Activated T-cell treated with anti-CD3 and anti-CD28 coated beads, Interleukin-2, amount 50 U/mL, for 24 hours (primary cell): ENCODE results near the gene FUBP3.

Experiments used
- DNase-seq: peaks from one replicate; pipeline ENCODE4 v3.0.0-alpha.2; 2020
- H3K27ac Mint-ChIP-seq: 2 replicates; pipeline ENCODE4 v1.8.0; 2020; ENCODE audit warnings: mild to moderate bottlenecking, mixed read lengths
- H3K27me3 Mint-ChIP-seq: 2 replicates; pipeline ENCODE4 v1.8.0; 2020; ENCODE audit warnings: mixed read lengths
- H3K36me3 Mint-ChIP-seq: 2 replicates; pipeline ENCODE4 v1.8.0; 2020; ENCODE audit warnings: low read depth, mixed read lengths
- H3K4me1 Mint-ChIP-seq: 2 replicates; pipeline ENCODE4 v1.8.0; 2020; ENCODE audit warnings: low read depth, mixed read lengths
- H3K4me3 Mint-ChIP-seq: 2 replicates; pipeline ENCODE4 v1.8.0; 2020; ENCODE audit warnings: mild to moderate bottlenecking, moderate library complexity, mixed read lengths
- H3K9me3 Mint-ChIP-seq: 2 replicates; pipeline ENCODE4 v1.8.0; 2020; ENCODE audit warnings: mixed read lengths

Gene FUBP3

DNA sequence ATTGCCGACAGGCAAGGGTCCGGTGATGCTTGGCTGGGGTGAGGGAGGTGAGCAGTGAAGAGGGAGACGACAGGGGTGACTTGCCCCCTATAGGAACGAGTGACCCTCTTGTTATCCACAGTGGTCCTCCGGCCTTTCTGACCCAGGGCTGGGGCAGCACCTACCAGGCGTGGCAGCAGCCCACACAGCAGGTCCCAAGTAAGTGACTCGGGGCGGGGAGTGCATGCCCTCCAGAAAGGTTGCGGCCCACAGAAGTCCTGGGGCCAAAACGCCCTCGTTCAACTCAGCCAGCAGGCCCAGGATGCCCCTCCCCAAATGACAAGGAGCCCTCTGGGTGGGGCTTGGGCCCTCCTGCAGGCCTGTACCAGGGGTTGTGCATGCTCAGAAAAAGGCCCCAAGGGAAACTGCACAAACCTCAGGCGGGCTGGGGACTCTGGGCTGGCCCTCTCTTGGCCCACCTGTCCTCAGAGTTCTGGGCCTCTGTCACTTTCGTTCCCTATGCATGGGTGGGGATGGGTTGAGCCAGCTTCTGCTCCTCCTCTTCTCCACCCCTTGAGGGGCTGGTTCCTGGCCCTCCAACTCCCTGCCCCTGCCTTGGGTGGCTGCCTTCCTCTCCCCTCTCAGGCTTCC, 52.8 kb downstream of the FUBP3 start:
- no peak overlapping the region for H3K4me3 Mint-ChIP-seq
- DNase-seq = peak; percentile 18
- no peaks in the 10 kb centered on the region for H3K9me3 Mint-ChIP-seq
- H3K27me3 Mint-ChIP-seq = no peaks in the 10 kb centered on the region
- H3K36me3 Mint-ChIP-seq = peaks cover 89% of the 10 kb centered on the region
- peak overlapping the region; percentile 18 for H3K27ac Mint-ChIP-seq
- no peaks in the 10 kb centered on the region for H3K4me1 Mint-ChIP-seq

DNA sequence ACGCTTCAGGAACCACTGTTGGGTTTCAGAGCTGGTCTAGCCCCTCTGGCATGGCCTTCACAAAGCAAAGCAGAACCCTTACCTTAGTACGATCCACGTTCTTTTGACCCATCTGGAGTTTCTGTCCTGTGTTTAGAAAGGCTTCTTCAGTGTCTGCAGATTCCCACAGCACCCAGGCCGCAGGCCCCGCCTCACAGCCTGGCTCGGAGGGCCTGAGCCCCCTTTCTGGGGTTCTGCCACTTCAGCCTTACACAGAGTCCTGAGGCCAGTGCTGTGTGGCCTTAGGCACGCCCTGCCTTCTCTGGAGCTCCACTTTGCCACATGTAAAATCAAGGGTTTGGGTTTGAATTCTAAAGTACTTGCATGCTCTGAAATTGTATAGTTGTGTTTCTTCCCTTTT, 53.5 kb downstream of the FUBP3 start:
- H3K27me3 Mint-ChIP-seq = no peaks in the 10 kb centered on the region
- peaks cover 85% of the 10 kb centered on the region for H3K36me3 Mint-ChIP-seq
- no peaks in the 10 kb centered on the region for H3K9me3 Mint-ChIP-seq
- no peak overlapping the region for H3K4me3 Mint-ChIP-seq
- H3K27ac Mint-ChIP-seq = no peak overlapping the region
- DNase-seq = peak; percentile 22
- H3K4me1 Mint-ChIP-seq = no peaks in the 10 kb centered on the region

DNA sequence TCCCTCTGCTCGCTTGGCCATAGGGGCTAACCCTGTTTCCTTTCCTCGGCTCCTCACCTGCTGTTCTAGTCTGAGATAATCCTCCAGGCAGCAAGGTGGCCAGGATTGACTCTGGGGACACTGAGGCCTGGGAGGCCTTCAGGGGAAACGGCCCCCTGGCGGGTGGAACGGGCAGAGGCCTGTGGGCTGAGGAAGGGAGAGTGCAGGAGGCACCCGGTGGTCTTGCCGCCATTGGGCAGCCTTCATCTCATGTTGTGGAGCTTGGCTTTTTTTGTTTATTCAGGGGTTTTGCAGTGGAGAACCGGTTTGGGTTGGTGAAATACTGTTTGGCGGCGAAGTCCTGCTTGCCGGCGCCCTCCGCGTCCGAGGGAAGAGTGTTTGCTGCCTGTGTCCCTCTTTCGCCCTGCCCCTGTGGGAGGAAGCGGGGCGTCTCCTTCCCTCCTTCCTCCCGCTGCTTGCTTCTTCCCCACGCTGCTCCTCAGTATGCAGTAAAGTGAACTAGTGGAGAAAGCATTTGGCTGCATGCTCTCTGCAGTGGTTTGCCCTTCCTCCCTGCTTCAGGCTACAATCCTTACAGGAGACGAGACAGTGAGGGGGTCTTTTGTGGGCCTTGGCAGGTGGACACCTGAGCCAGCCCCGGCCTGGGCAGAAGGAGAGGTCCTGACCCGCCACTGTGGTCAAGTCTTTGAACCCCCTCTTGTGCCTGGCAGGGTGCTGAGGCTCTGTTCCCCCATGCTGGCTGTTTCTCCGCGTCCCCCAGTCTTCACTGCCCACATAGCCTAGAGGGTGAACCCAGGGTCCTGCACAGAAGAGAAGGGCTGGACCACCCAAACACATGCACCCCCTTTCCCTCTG, 54.2 kb downstream of the FUBP3 start:
- H3K4me1 Mint-ChIP-seq = no peaks in the 10 kb centered on the region
- peaks cover 86% of the 10 kb centered on the region for H3K36me3 Mint-ChIP-seq
- no peaks in the 10 kb centered on the region for H3K27me3 Mint-ChIP-seq
- H3K4me3 Mint-ChIP-seq = no peak overlapping the region
- no peak overlapping the region for H3K27ac Mint-ChIP-seq
- no peaks in the 10 kb centered on the region for H3K9me3 Mint-ChIP-seq
- peak; percentile 12 for DNase-seq

DNA sequence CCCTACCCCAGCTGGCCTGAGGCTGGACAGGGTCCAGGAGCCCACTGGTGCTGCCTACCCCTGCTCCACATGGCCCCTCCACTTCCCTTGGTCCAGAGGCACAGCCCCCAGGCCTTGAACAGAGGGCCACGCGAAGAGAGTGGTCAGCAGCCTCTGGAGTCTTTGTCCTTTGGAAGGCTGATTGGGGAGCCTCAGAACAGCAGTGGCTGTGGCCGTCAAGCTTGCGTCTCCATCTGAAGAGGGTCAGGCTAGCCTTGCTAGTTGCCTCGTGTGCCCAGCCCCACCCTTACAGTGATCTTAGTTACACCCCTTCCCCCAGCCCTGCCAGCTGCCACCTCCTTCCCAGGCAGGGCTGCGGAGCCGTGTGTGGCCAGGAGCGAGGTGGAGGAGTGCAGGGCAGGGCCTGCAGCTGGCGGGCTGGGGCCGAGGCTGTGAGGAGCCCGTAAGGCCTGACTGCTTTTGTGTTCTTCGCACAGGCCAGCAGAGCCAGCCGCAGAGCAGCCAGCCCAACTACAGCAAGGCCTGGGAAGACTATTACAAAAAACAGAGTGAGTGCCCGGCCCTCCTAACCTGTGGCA, 54.9 kb downstream of the FUBP3 start:
- Mint-ChIP-seq H3K27me3 (no peaks in the 10 kb centered on the region), H3K9me3 (no peaks in the 10 kb centered on the region), H3K36me3 (peaks cover 89% of the 10 kb centered on the region), H3K4me1 (no peaks in the 10 kb centered on the region), H3K27ac (no peak overlapping the region), H3K4me3 (no peak overlapping the region)
- DNase-seq = no peak

DNA sequence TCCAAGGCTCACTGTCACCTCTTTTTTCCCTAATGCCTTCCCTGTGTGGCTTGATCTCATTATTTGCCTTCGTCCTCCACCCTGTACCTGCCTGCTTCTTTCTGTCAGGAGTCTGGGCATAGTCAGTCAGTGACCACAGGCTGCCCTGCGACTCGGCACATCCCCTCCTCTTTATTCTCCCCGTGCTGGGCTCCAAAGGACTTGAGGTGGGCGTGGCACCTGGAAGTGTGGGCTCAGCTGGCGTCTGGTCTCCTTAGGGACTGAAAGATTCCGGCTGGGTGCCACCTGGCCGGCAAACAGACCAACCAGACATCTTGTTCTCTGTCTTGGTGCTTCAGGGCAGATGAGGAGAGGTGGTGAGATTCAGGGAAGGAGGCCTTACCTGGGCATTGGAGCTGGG, 55.4 kb downstream of the FUBP3 start:
- no peaks in the 10 kb centered on the region for H3K4me1 Mint-ChIP-seq
- H3K36me3 Mint-ChIP-seq = peaks cover 84% of the 10 kb centered on the region
- no peaks in the 10 kb centered on the region for H3K27me3 Mint-ChIP-seq
- no peak for DNase-seq
- H3K4me3 Mint-ChIP-seq = no peak overlapping the region
- H3K9me3 Mint-ChIP-seq = no peaks in the 10 kb centered on the region
- H3K27ac Mint-ChIP-seq = no peak overlapping the region

DNA sequence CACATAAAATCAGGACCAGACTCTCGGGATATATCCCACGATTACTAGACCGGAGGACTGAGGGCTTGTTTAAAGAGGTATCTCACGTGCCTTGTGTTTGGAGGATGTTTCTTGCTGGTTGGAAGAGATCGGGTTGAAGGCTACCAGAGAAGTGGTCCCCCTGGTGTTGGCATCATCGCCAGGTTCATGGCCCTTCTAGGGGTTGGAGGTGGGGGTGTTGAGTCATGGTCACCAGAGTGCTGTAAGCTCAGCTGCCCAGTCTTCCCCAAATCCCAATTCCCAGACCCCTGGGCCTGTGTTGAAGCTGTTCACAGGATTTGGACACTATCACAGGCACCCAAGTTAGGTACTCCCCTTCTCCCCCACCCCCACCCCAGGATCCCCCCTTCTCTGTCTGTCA, 55.9 kb downstream of the FUBP3 start:
- Mint-ChIP-seq H3K4me1 (no peaks in the 10 kb centered on the region), H3K27ac (no peak overlapping the region), H3K9me3 (no peaks in the 10 kb centered on the region), H3K36me3 (peaks cover 78% of the 10 kb centered on the region), H3K27me3 (no peaks in the 10 kb centered on the region), H3K4me3 (no peak overlapping the region)
- no peak for DNase-seq

DNA sequence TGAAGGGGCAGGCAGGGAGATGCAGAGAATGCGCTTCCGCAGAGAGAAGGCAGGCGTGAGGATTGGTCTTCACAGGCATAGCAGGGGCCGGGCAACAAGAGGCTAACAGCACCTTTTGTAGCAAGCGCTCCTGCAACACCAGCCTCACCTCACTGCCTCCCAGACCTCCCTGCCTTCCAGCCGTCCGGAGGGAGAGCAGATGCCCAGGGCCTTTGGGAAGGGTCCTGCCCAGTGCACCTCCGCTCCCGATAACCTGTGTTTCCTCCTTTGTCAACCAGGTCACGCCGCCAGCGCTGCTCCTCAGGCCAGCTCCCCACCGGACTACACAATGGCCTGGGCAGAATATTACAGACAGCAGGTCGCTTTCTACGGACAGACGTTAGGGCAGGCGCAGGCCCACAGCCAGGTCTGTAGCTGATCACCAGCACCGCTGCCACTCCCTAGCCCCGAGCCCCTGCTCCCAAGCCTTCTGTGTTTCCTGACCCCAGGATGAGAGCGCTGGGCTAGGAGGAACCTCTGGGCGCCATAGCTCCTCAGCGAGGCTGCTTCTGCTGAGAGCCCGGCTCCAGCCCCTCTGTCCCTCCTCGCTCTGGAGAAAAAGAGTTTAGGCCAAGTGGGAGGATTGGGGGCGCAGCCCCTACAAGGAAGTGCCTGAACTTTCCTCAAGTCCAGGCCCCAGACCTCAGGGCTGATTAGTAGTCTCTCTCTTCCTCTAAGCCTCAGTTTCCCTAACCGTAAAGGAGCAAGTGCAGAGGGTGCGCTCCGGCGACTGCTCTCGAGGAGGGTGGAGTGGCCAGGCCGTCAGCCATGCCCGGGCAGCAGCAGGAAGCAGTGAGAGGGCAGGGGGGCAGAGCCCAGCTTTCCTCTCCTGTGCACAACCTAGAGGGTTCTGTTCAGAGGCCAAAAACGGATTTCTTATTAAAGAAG, 56.6 kb downstream of the FUBP3 start:
- Mint-ChIP-seq H3K4me3 (no peak overlapping the region), H3K27ac (no peak overlapping the region), H3K27me3 (no peaks in the 10 kb centered on the region), H3K36me3 (peaks cover 72% of the 10 kb centered on the region), H3K9me3 (no peaks in the 10 kb centered on the region), H3K4me1 (no peaks in the 10 kb centered on the region)
- no peak for DNase-seq

DNA sequence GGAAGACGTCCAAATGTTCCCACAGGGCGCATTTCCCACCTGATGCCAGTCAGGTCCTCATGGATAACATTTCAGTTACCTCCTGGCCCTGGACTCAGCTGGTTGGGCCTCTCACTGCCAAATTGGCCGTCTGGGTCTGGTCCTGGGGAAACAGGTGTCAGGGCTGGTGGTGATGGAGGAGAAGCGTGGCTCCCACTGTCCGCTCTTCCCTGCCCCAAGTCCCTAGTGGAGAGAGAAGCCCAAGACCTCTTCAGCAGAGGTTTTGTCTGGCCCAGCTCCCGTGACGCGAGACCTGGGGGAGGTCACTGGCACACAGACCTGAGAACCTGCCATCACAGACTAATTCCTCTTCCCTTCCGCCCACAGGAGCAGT, 57.3 kb downstream of the FUBP3 start:
- Mint-ChIP-seq H3K27ac (no peak overlapping the region), H3K4me1 (no peaks in the 10 kb centered on the region), H3K27me3 (no peaks in the 10 kb centered on the region), H3K36me3 (peaks cover 66% of the 10 kb centered on the region), H3K4me3 (no peak overlapping the region), H3K9me3 (no peaks in the 10 kb centered on the region)
- no peak for DNase-seq

DNA sequence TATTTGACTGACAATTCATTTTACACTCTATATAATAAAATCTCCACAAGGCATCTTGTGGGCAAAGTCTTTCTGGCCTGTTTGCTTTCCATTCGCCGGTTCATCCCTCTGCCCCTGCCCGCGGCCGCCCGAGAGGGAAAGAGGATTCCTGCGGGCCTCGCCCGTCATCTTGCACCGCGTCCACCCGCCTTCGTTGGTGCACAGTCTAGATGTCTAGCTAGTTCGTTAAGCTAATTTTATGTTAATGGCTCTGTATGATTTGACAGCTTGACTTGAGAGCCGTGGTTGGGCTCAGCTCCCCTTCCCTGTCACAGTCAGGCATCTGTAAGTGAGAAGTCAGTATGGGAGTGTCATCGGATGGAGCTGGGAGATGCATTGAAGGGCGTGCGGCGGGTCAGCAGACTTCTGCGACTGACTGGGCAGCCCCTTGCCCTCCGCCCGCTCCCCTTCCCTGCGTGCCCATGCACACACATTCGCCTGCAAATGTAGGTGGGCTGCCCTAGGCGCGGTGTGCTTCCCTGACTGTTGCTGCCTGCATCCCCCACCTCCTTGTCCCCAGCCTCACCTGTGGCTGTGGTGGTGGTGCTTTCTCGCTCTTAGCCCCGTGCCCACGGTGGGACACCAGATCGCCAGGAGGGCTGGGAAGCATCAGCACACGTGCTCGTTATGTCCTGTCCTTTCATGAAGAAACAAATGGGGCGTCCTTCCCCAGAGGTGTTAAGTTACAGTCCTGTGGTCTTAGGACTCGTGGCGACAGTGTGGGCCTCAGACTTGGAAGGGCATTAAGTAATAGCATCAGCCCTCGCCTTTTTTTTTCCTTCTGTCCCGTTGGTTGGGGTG, 59.1 kb downstream of the FUBP3 start:
- Mint-ChIP-seq H3K27ac (no peak overlapping the region), H3K36me3 (peaks cover 47% of the 10 kb centered on the region), H3K4me3 (no peak overlapping the region), H3K27me3 (no peaks in the 10 kb centered on the region), H3K4me1 (no peaks in the 10 kb centered on the region), H3K9me3 (no peaks in the 10 kb centered on the region)
- no peak for DNase-seq

DNA sequence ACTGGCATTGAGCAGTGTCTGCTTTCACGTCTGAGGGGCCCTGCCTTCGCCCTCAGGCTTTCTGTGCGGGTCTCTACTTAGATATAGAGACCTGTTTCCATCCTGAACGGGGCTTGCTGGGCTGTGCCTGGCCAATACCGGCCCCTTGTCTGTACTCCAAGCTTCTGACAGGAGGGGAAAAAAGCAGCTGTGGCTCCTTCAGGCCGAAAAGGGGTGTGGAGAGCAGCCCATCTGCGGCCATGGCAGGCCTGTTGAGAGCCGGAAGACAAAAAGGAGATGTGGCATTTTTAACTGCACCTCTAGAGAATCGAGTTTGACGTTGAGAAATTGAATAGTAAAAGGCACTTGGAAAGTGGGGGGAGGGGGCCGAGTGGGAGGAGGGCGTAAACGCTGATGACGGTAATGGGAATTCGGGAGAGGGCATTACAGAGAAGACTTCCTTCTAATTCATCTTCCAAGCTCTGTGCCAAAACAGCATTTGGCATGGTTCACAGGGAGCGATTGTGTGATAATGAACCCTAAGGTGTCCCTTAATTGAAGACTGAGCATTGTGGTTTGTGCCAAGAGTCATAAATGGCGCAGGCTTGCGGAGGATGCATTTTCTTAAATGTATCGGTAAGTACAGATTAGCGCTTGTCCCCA, 59.9 kb downstream of the FUBP3 start:
- DNase-seq = no peak
- Mint-ChIP-seq H3K4me1 (no peaks in the 10 kb centered on the region), H3K27ac (no peak overlapping the region), H3K9me3 (no peaks in the 10 kb centered on the region), H3K36me3 (peaks cover 42% of the 10 kb centered on the region), H3K27me3 (no peaks in the 10 kb centered on the region), H3K4me3 (no peak overlapping the region)

DNA sequence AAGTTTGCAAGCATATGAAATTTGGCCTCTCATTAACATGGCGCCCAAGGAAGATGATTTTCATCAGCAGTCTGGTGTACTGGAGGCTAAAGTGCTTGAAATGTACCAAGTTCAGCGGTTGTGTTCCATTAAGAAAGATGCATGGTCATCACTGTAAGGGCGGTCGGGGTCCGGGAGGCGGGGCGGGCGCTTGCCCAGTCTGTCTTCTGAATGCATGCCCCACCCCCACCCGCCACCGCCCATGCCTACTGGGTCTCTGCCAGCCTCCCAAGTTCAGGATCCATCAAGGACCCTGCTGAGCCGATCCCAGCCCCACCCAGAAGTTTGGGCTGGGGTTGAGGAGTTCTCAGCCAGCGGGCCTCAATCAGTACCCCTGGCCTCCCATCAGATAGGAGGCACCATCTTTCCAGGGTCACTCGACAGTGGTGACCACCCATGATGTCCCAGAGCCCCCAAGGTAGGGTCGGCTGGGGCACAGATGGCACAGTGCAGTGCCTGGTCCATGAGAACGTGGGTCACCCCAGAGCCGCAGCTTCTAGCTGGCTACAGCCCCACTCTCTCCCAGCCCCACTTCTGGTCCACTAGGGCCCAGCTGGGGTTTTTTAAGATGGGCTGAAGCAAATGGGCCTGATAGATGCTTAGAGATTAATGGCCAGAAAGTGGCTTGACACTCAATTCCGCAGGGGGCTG, 60.6 kb downstream of the FUBP3 start:
- no peaks in the 10 kb centered on the region for H3K4me1 Mint-ChIP-seq
- peaks cover 36% of the 10 kb centered on the region for H3K36me3 Mint-ChIP-seq
- H3K27ac Mint-ChIP-seq = no peak overlapping the region
- H3K27me3 Mint-ChIP-seq = no peaks in the 10 kb centered on the region
- no peak overlapping the region for H3K4me3 Mint-ChIP-seq
- no peaks in the 10 kb centered on the region for H3K9me3 Mint-ChIP-seq
- DNase-seq = no peak

DNA sequence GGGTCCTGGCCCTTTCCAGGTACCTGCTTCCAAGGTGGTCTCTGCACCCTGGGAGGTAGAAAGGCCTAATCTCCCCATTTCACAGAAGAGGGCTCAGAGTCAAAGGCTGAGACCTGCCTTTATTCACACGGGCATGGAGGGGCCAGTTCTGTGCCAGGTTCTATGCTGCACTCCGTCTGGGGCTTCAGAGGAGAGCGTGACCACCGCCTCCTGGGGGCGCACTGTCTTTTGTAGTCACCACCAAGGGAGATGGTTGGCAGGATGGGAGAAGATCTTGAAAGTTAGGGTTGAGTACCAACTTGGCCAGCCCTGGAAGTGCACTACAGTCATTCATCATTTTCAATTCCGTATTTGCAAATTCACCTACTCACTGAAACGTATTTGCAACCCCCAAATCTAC, 61.3 kb downstream of the FUBP3 start:
- H3K9me3 Mint-ChIP-seq = peaks cover 3% of the 10 kb centered on the region
- H3K27me3 Mint-ChIP-seq = no peaks in the 10 kb centered on the region
- H3K4me3 Mint-ChIP-seq = no peak overlapping the region
- no peak overlapping the region for H3K27ac Mint-ChIP-seq
- no peaks in the 10 kb centered on the region for H3K4me1 Mint-ChIP-seq
- no peak for DNase-seq
- peaks cover 31% of the 10 kb centered on the region for H3K36me3 Mint-ChIP-seq

DNA sequence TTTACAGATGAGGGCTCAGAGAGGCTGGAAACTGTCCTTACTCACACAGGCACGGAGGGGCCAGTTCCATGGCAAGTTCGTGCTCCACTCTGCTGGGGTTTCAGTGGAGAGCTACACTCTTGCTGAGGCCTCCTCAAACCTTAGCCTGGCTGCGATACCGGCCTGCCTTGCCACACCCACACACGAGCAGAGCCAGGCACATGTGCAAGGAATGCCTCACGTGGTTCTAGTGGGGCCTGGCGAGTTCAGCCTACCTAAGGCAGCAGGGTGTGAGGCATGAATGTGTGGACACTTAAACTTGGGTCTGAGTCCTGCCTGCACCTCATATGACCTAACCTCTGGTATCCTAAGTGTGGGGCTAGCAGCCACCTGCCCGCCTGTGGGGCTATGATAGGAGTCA, 63.5 kb downstream of the FUBP3 start:
- Mint-ChIP-seq H3K4me1 (no peaks in the 10 kb centered on the region), H3K27me3 (peaks cover 4% of the 10 kb centered on the region), H3K36me3 (peaks cover 13% of the 10 kb centered on the region), H3K27ac (no peak overlapping the region), H3K9me3 (peaks cover 12% of the 10 kb centered on the region), H3K4me3 (no peak overlapping the region)
- no peak for DNase-seq
